ENCODE data around the gene M6PR. TPM values are rescaled to one million over a fixed set of nuclear protein-coding genes. Genes with fewer than 3 reads are reported as not detected.

The M6PR gene
- total and polyA plus RNA-seq, 2 of the 8 experiments (the other 6 are each of a cell fraction or from before 2014, with no cell fraction given), result 106 to 122 TPM

- TF ChIP-seq CHD7 (IDR thresholded peaks at IDR 0.05; ENCODE audit: insufficient replicate concordance, low read length) (no peak), ATF2 (IDR thresholded peaks at IDR 0.05; ENCODE audit: low read length) (no peak), TAF1 (IDR thresholded peaks at IDR 0.05; ENCODE audit: low read depth, low read length) (no peak), TBP (IDR thresholded peaks at IDR 0.05; ENCODE audit: low read depth, low read length) (no peak), NANOG (IDR thresholded peaks at IDR 0.05; ENCODE audit: insufficient read depth, low read depth, low read length, poor library complexity, severe bottlenecking) (no peak), SUZ12 (IDR thresholded peaks at IDR 0.05; ENCODE audit: low read length) (no peak)
These were observed 729 bp upstream of the M6PR start (continued) for GRCh38 chr12:8950221-8950527.

Measured in H1 (cell line).